Thyroid gland (tissue), 4 donors: ENCODE measurements around the gene SEMA3D. TPM values are rescaled to one million over a fixed set of nuclear protein-coding genes. Genes with fewer than 3 reads are reported as not detected.

Experiments used
- DNase-seq, 2 donors: peaks; one replicate each; pipeline ENCODE4 v3.0.0-alpha.2; 2019
- H3K27ac ChIP-seq, 3 donors: fragments of 200-600 bp; sonication (generic); 1 replicate in 2 of 3; 2 replicates in 1 of 3; pipeline ENCODE4 v1.5.1; 2016 to 2019; ENCODE audit warnings: mild to moderate bottlenecking in 1 of 3, moderate library complexity in 1 of 3
- H3K27me3 ChIP-seq: fragments of 200-600 bp; sonication (generic); one replicate; pipeline ENCODE4 v1.5.1; 2019
- H3K36me3 ChIP-seq, 2 donors: fragments of 200-600 bp; sonication (generic); one replicate each; pipeline ENCODE4 v1.5.1; 2016 to 2019
- H3K4me1 ChIP-seq, 2 donors: fragments of 200-600 bp; sonication (generic); one replicate each; pipeline ENCODE4 v1.5.1; 2017 to 2019
- H3K4me3 ChIP-seq, 3 donors: fragments of 200-600 bp; sonication (generic); replicated peaks in 1 of 3; 1 replicate in 2 of 3; 2 replicates in 1 of 3; pipeline ENCODE4 v1.5.1; 2016; ENCODE audit warnings: mild to moderate bottlenecking in 1 of 3
- H3K9me3 ChIP-seq: fragments of 200-600 bp; sonication (generic); one replicate; pipeline ENCODE4 v1.5.1; 2017
- POLR2A ChIP-seq, 2 donors: fragments of 450-650 bp; IDR thresholded peaks; one replicate each; pipeline ENCODE4 v1.6.1; 2017; ENCODE audit warnings: antibody characterized with exemption in 2 of 2, mild to moderate bottlenecking in 2 of 2, moderate library complexity in 1 of 2
- WGBS, 2 donors: methylation state at CpG; one replicate each; pipeline ENCODE4 v1.1.5; 2017; 5-methylcytosine and 5-hydroxymethylcytosine counted together
- intact Hi-C: fragments of 100-400 bp; cut with DNase I; formaldehyde crosslinking; loops from one replicate; pipeline ENCODE4 v1.15.1; 2023
- total RNA-seq, 4 donors: library from RNA; depleted of rRNA; stranded (reverse); fragments of >200 nt; gene quantifications; one replicate each; pipeline ENCODE4 v1.2.3, GENCODE V29; 2016
- TF ChIP-seq, protein P1 (sequence below), 6 experiments: fragments of 200-600 bp in 3 of 6; fragments of 450-650 bp in 3 of 6; sonication (generic) in 3 of 6; IDR thresholded peaks; one replicate each; pipeline ENCODE4 v1.5.1; 2016 to 2019; ENCODE audit warnings: antibody characterized with exemption in 6 of 6, mild to moderate bottlenecking in 2 of 6, inconsistent platforms in 1 of 6, moderate library complexity in 1 of 6

SEMA3D gene
- total RNA-seq, 4 donors from 2014 or later, result 65.8 to 131 (median 91.8) TPM

- WGBS, 2 donors, result 68 to 77% methylated on average over 1 of the region's 1 CpG
- Histone ChIP-seq H3K4me3 (no peak overlapping the region), H3K36me3 (no peaks in the 10 kb centered on the region), H3K27me3 (no peaks in the 10 kb centered on the region), H3K27ac (no peak overlapping the region), H3K4me1 (no peaks in the 10 kb centered on the region), H3K9me3 (no peaks in the 10 kb centered on the region)
- no peak for TF ChIP-seq POLR2A (IDR thresholded peaks at IDR 0.05)
- TF ChIP-seq, protein P1, sequence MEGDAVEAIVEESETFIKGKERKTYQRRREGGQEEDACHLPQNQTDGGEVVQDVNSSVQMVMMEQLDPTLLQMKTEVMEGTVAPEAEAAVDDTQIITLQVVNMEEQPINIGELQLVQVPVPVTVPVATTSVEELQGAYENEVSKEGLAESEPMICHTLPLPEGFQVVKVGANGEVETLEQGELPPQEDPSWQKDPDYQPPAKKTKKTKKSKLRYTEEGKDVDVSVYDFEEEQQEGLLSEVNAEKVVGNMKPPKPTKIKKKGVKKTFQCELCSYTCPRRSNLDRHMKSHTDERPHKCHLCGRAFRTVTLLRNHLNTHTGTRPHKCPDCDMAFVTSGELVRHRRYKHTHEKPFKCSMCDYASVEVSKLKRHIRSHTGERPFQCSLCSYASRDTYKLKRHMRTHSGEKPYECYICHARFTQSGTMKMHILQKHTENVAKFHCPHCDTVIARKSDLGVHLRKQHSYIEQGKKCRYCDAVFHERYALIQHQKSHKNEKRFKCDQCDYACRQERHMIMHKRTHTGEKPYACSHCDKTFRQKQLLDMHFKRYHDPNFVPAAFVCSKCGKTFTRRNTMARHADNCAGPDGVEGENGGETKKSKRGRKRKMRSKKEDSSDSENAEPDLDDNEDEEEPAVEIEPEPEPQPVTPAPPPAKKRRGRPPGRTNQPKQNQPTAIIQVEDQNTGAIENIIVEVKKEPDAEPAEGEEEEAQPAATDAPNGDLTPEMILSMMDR (IDR thresholded peaks at IDR 0.05), result no peak
- no peak for DNase-seq
- intact Hi-C loops, result no loop called here
These were observed 42.1 kb downstream of the SEMA3D start for GRCh38 chr7:85144771-85145170.

- Histone ChIP-seq H3K4me3 (no peak overlapping the region), H3K9me3 (no peaks in the 10 kb centered on the region), H3K27me3 (no peaks in the 10 kb centered on the region), H3K27ac (no peak overlapping the region), H3K36me3 (no peaks in the 10 kb centered on the region), H3K4me1 (no peaks in the 10 kb centered on the region)
- intact Hi-C loops, result no loop called here
- DNase-seq, result no peak
- TF ChIP-seq POLR2A (IDR thresholded peaks at IDR 0.05), result no peak
- TF ChIP-seq, protein P1 (IDR thresholded peaks at IDR 0.05), result no peak
- 81 to 87% methylated on average over 2 of the region's 2 CpGs for WGBS, 2 donors
These were observed 50.9 kb downstream of the SEMA3D start for GRCh38 chr7:85135977-85136376.

- 86 to 89% methylated on average over 1 of the region's 1 CpG for WGBS, 2 donors
- intact Hi-C loops, result no loop called here
- Histone ChIP-seq H3K36me3 (no peaks in the 10 kb centered on the region), H3K27ac (no peak overlapping the region), H3K9me3 (no peaks in the 10 kb centered on the region), H3K4me3 (no peak overlapping the region), H3K4me1 (no peaks in the 10 kb centered on the region), H3K27me3 (no peaks in the 10 kb centered on the region)
- no peak for DNase-seq
- TF ChIP-seq POLR2A (IDR thresholded peaks at IDR 0.05), result no peak
- TF ChIP-seq, protein P1 (IDR thresholded peaks at IDR 0.05), result no peak
These were observed 53.3 kb downstream of the SEMA3D start for GRCh38 chr7:85133560-85133959.

DNA sequence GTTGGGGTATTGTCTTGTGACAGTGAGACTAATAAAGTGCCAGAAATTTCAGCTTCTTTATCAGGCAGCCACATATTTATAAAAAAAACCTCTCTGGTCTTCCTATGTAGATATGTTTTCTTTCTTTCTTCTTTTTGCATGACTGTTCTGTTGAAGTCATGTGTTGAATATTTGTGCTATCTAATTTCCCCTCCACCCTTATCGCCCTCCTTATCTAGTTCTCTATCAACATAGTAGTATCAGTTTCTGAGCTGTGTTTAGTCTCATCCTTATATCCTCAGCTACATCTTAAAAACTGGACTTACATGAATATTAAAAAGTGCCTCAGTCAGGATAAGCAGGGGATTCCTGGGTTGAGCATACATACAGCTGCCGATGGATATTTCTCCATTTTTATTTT lies 53.9 kb downstream of the SEMA3D start:
- Histone ChIP-seq H3K27me3 (no peaks in the 10 kb centered on the region), H3K9me3 (no peaks in the 10 kb centered on the region), H3K4me3 (no peak overlapping the region), H3K36me3 (no peaks in the 10 kb centered on the region), H3K4me1 (no peaks in the 10 kb centered on the region), H3K27ac (no peak overlapping the region)
- intact Hi-C loops, result no loop called here
- no peak for DNase-seq
- WGBS, 2 donors, result 84 to 94% methylated on average over 2 of the region's 2 CpGs
- TF ChIP-seq, protein P1 (IDR thresholded peaks at IDR 0.05), result no peak
- TF ChIP-seq POLR2A (IDR thresholded peaks at IDR 0.05), result no peak

GRCh38 chr7:85130702-85131101 lies 56.2 kb downstream of the SEMA3D start:
- no peaks in the 10 kb centered on the region for H3K4me1 ChIP-seq
- H3K27me3 ChIP-seq, result no peaks in the 10 kb centered on the region
- no peak for TF ChIP-seq POLR2A (IDR thresholded peaks at IDR 0.05)
- TF ChIP-seq, protein P1 (IDR thresholded peaks at IDR 0.05), result no peak
- intact Hi-C loops, result no loop called here
- DNase-seq, result peak; percentile 53 to 60
- no peaks in the 10 kb centered on the region for H3K9me3 ChIP-seq
- H3K36me3 ChIP-seq, result no peaks in the 10 kb centered on the region
- WGBS, 2 donors, result 86 to 91% methylated on average over 4 of the region's 4 CpGs
- H3K4me3 ChIP-seq, result no peak overlapping the region
- no peak overlapping the region for H3K27ac ChIP-seq
